ENCODE data around the gene OTUD1. TPM values are rescaled to one million over a fixed set of nuclear protein-coding genes. Genes with fewer than 3 reads are reported as not detected.

OTUD1 gene
- total and polyA plus RNA-seq, 3 donors from 2014 or later: 15.9 to 19.0 (median 17.8) TPM

GRCh38 chr10:23445591-23445990 lies 6.7 kb downstream of the OTUD1 start:
- Histone ChIP-seq H3K27me3 (no peaks in the 10 kb centered on the region), H3K9me3 (no peaks in the 10 kb centered on the region), H3K4me3 (no peak overlapping the region), H3K4me1 (peaks cover 11% of the 10 kb centered on the region), H3K36me3 (ENCODE audit: low read depth, missing control alignments) (no peaks in the 10 kb centered on the region), H3K27ac (no peak overlapping the region)
- intact Hi-C loops (cut with DNase I; ENCODE audit: low total_unique reads): no loop called here
- WGBS, 2 donors: 92 to 93% methylated on average over 5 of the region's 5 CpGs
- TF ChIP-seq CTCF (IDR thresholded peaks at IDR 0.05) (no peak), POLR2A (IDR thresholded peaks at IDR 0.05) (no peak)
- DNase-seq: no peak

- no peak overlapping the region for H3K4me3 ChIP-seq
- no peak overlapping the region for H3K27ac ChIP-seq
- H3K9me3 ChIP-seq: no peaks in the 10 kb centered on the region
- no peaks in the 10 kb centered on the region for H3K4me1 ChIP-seq
- WGBS, 2 donors: 93 to 97% methylated on average over 2 of the region's 2 CpGs
- no peak for DNase-seq
- no peaks in the 10 kb centered on the region for H3K27me3 ChIP-seq
- no peak for TF ChIP-seq CTCF (IDR thresholded peaks at IDR 0.05)
- TF ChIP-seq POLR2A (IDR thresholded peaks at IDR 0.05): no peak
- intact Hi-C loops (cut with DNase I; ENCODE audit: low total_unique reads): no loop called here
- H3K36me3 ChIP-seq (ENCODE audit: low read depth, missing control alignments): no peaks in the 10 kb centered on the region
Measured at GRCh38 chr10:23448323-23448722, 9.4 kb downstream of the OTUD1 start.

DNA sequence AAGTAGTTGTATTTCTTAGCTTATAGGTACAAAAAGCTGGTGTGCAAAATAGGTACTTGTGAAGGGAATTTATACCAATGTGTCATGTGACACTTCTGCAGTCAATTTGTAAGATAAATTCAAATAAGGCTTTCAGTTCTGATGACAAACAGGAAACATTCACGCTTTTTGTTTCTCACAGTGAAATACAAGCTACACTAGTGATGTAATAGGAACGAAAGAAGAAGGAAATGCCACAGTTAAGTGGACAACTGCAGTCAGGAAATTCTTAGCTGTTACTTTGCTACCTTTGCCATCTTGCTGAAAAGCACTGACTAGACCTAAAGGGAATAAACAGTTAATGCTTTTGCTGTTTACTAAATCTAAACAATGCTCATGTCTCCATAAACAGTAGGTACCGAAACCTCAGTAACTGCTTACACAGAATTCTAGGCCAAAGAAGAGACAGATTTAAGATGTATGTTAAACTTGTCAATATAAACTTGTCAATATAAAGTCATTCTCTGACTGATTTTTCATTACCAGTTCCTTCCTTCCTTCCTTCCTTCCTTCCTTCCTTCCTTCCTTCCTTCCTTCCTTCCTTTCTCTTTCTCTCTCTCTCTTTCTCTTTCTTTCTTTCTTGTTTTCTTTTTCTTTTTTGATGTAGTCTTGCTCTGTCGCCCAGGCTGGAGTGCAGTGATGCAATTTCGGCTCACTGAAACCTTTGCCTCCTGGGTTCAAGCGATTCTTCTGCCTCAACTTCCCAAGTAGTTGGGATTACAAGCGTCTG lies 10.1 kb downstream of the OTUD1 start:
- intact Hi-C loops (cut with DNase I; ENCODE audit: low total_unique reads): no loop called here
- Histone ChIP-seq H3K27me3 (no peaks in the 10 kb centered on the region), H3K27ac (peak overlapping the region in 1 of 2 donors; percentile 16), H3K36me3 (ENCODE audit: low read depth, missing control alignments) (no peaks in the 10 kb centered on the region), H3K4me3 (no peak overlapping the region), H3K9me3 (no peaks in the 10 kb centered on the region), H3K4me1 (no peaks in the 10 kb centered on the region)
- WGBS, 2 donors: 85 to 88% methylated on average over 7 of the region's 7 CpGs
- no peak for TF ChIP-seq POLR2A (IDR thresholded peaks at IDR 0.05)
- no peak for TF ChIP-seq CTCF (IDR thresholded peaks at IDR 0.05)
- no peak for DNase-seq

GRCh38 chr10:23452033-23452655 lies 13.3 kb downstream of the OTUD1 start:
- Histone ChIP-seq H3K36me3 (ENCODE audit: low read depth, missing control alignments) (no peaks in the 10 kb centered on the region), H3K4me1 (no peaks in the 10 kb centered on the region), H3K27me3 (no peaks in the 10 kb centered on the region), H3K4me3 (no peak overlapping the region), H3K9me3 (no peaks in the 10 kb centered on the region), H3K27ac (no peak overlapping the region)
- intact Hi-C loops (cut with DNase I; ENCODE audit: low total_unique reads): no loop called here
- TF ChIP-seq POLR2A (IDR thresholded peaks at IDR 0.05) (no peak), CTCF (IDR thresholded peaks at IDR 0.05) (no peak)
- DNase-seq: no peak
- 83 to 84% methylated on average over 4 of the region's 4 CpGs for WGBS, 2 donors

All from testis (tissue), 3 donors.